Body of pancreas (tissue), 4 donors: ENCODE data around the gene ZFP36L1. TPM values are rescaled to one million over a fixed set of nuclear protein-coding genes. Genes with fewer than 3 reads are reported as not detected.

Source experiments
- ATAC-seq: fragments of 150-250 bp; one replicate; pipeline ENCODE4 v1.9.1; 2016
- DNase-seq, 4 donors: peaks; one replicate each; pipeline ENCODE4 v3.0.0-alpha.2; 2019
- H3K27ac ChIP-seq, 4 donors: fragments of 200-600 bp; sonication (generic); 1 replicate in 3 of 4; 2 replicates in 1 of 4; pipeline versions ENCODE4 v1.5.1 to v1.6.1; 2016 to 2019; ENCODE audit warnings: mild to moderate bottlenecking in 1 of 4, mixed read lengths in 1 of 4, moderate library complexity in 1 of 4
- H3K27me3 ChIP-seq, 2 donors: fragments of 200-600 bp; sonication (generic); one replicate each; pipeline ENCODE4 v1.6.0; 2016; ENCODE audit warnings: mild to moderate bottlenecking in 1 of 2
- H3K36me3 ChIP-seq, 2 donors: fragments of 200-600 bp; sonication (generic); replicated peaks in 1 of 2; 2 replicates each; pipeline ENCODE4 v1.5.1; 2016; ENCODE audit warnings: low read depth in 2 of 2; ENCODE audit not compliant: insufficient read depth in 1 of 2
- H3K4me1 ChIP-seq: fragments of 200-600 bp; sonication (generic); one replicate; pipeline ENCODE4 v1.6.0; 2016
- H3K4me3 ChIP-seq, 2 donors: fragments of 200-600 bp; sonication (generic); 1 replicate in 1 of 2; 2 replicates in 1 of 2; pipeline ENCODE4 v1.5.1; 2016 to 2019
- H3K9me3 ChIP-seq, 3 donors: fragments of 200-600 bp; sonication (generic); 1 replicate in 2 of 3; 2 replicates in 1 of 3; pipeline ENCODE4 v1.5.1; 2016
- CTCF ChIP-seq, 7 experiments: fragments of 450-650 bp in 4 of 7; fragments of 200-600 bp in 3 of 7; sonication (generic) in 3 of 7; IDR thresholded peaks; one replicate each; pipeline ENCODE4 v1.5.1; 2016 to 2019; ENCODE audit warnings: antibody characterized with exemption in 7 of 7
- POLR2A ChIP-seq, 3 donors: fragments of 450-650 bp; IDR thresholded peaks; one replicate each; pipeline ENCODE4 v1.6.1; 2016; ENCODE audit warnings: antibody characterized with exemption in 3 of 3, mild to moderate bottlenecking in 2 of 3
- WGBS, 2 donors: methylation state at CpG; one replicate each; pipeline ENCODE4 v1.1.5; 2017; 5-methylcytosine and 5-hydroxymethylcytosine counted together
- intact Hi-C: fragments of 100-400 bp; cut with DNase I; formaldehyde crosslinking; loops from one replicate; pipeline ENCODE4 v1.15.1; 2023
- total RNA-seq, 2 donors: library from RNA; depleted of rRNA; stranded (reverse); fragments of >200 nt; gene quantifications; one replicate each; pipeline ENCODE4 v1.1.0, GENCODE V29; 2016

ZFP36L1 gene
- total RNA-seq, 2 donors from 2014 or later: 155 to 365 TPM

- peaks cover 55% of the 10 kb centered on the region for H3K4me1 ChIP-seq
- intact Hi-C loops: no loop called here
- 20 to 24% methylated on average over 10 of the region's 10 CpGs for WGBS, 2 donors
Measured at GRCh38 chr14:68788275-68788995, 4.4 kb downstream of the ZFP36L1 start.

GRCh38 chr14:68787092-68787992, 5.5 kb downstream of the ZFP36L1 start:
- Histone ChIP-seq H3K36me3 (peaks cover 0 to 9% of the 10 kb centered on the region in 2 donors), H3K27me3 (no peaks in the 10 kb centered on the region), H3K4me3 (no peak overlapping the region), H3K4me1 (peaks cover 66% of the 10 kb centered on the region), H3K27ac (peak overlapping the region; percentile 95 to 100 (median 98)), H3K9me3 (no peaks in the 10 kb centered on the region)
- TF ChIP-seq POLR2A (IDR thresholded peaks at IDR 0.05): peak; percentile 17 to 66 (median 50)
- TF ChIP-seq CTCF (IDR thresholded peaks at IDR 0.05): no peak
- no peak for ATAC-seq
- DNase-seq: peak; percentile 52 to 68 (median 66)
- WGBS, 2 donors: 41 to 57% methylated on average over 15 of the region's 15 CpGs
- intact Hi-C loops: no loop called here

More at GRCh38 chr14:68788275-68788995, 4.4 kb downstream of the ZFP36L1 start:
- no peak for TF ChIP-seq CTCF (IDR thresholded peaks at IDR 0.05)
- no peak for TF ChIP-seq POLR2A (IDR thresholded peaks at IDR 0.05)
- H3K36me3 ChIP-seq: peaks cover 0 to 9% of the 10 kb centered on the region in 2 donors
- ATAC-seq: no peak
- H3K4me3 ChIP-seq: no peak overlapping the region
- H3K27me3 ChIP-seq: no peaks in the 10 kb centered on the region
- H3K27ac ChIP-seq: peak overlapping the region in 3 of 4 donors; percentile 98 to 100 (median 99)
- H3K9me3 ChIP-seq: no peaks in the 10 kb centered on the region
- no peak for DNase-seq

- peak; percentile 53 to 60 (median 59) for DNase-seq
- intact Hi-C loops: no loop called here
- H3K4me3 ChIP-seq: no peak overlapping the region
- peak overlapping the region; percentile 95 to 100 (median 98) for H3K27ac ChIP-seq
- H3K36me3 ChIP-seq: peaks cover 0 to 9% of the 10 kb centered on the region in 2 donors
- ATAC-seq: no peak
- H3K9me3 ChIP-seq: no peaks in the 10 kb centered on the region
- no peaks in the 10 kb centered on the region for H3K27me3 ChIP-seq
- TF ChIP-seq CTCF (IDR thresholded peaks at IDR 0.05): no peak
- TF ChIP-seq POLR2A (IDR thresholded peaks at IDR 0.05): peak; percentile 15 to 51 (median 23)
- peaks cover 73% of the 10 kb centered on the region for H3K4me1 ChIP-seq
- WGBS, 2 donors: 48 to 63% methylated on average over 6 of the region's 6 CpGs
Measured at GRCh38 chr14:68786491-68787091, 6.3 kb downstream of the ZFP36L1 start.

- peak; percentile 58 to 72 (median 65) for DNase-seq
- ATAC-seq: peak; percentile 1
- H3K9me3 ChIP-seq: no peaks in the 10 kb centered on the region
- peak overlapping the region; percentile 95 to 100 (median 98) for H3K27ac ChIP-seq
- H3K27me3 ChIP-seq: no peaks in the 10 kb centered on the region
- no peak overlapping the region for H3K4me3 ChIP-seq
- 33% methylated on average over 5 of the region's 5 CpGs for WGBS, 2 donors
- peaks cover 81% of the 10 kb centered on the region for H3K4me1 ChIP-seq
- peaks cover 0 to 9% of the 10 kb centered on the region in 2 donors for H3K36me3 ChIP-seq
- intact Hi-C loops: no loop called here
- peak; percentile 15 to 64 (median 58) for TF ChIP-seq POLR2A (IDR thresholded peaks at IDR 0.05)
- no peak for TF ChIP-seq CTCF (IDR thresholded peaks at IDR 0.05)
Measured at GRCh38 chr14:68785534-68786490, 7.1 kb downstream of the ZFP36L1 start.
